ENCODE results near the gene CD2. TPM values are rescaled to one million over a fixed set of nuclear protein-coding genes. Genes with fewer than 3 reads are reported as not detected.

CD2 gene
- total RNA-seq, 1 donor from 2014 or later = not detected

GRCh38 chr1:116710420-116711262 lies 43.6 kb upstream of the CD2 start:
- Mint-ChIP-seq H3K27me3 (peaks cover 11% of the 10 kb centered on the region), H3K4me1 (ENCODE audit: low read depth) (peaks cover 7% of the 10 kb centered on the region), H3K9me3 (ENCODE audit: low read depth) (no peaks in the 10 kb centered on the region), H3K27ac (no peak overlapping the region), H3K4me3 (ENCODE audit: low read depth) (no peak overlapping the region), H3K36me3 (ENCODE audit: insufficient read depth) (no peaks in the 10 kb centered on the region)
- no peak for TF ChIP-seq CTCF (IDR thresholded peaks at IDR 0.05; ENCODE audit: unreplicated experiment)
- no peak for DNase-seq (ENCODE audit: low spot score, unreplicated experiment)

GRCh38 chr1:116711263-116711840 lies 42.9 kb upstream of the CD2 start:
- TF ChIP-seq CTCF (IDR thresholded peaks at IDR 0.05; ENCODE audit: unreplicated experiment) = no peak
- Mint-ChIP-seq H3K36me3 (ENCODE audit: insufficient read depth) (no peaks in the 10 kb centered on the region), H3K9me3 (ENCODE audit: low read depth) (no peaks in the 10 kb centered on the region), H3K27ac (no peak overlapping the region), H3K4me1 (ENCODE audit: low read depth) (peaks cover 7% of the 10 kb centered on the region), H3K27me3 (peaks cover 11% of the 10 kb centered on the region), H3K4me3 (ENCODE audit: low read depth) (no peak overlapping the region)
- no peak for DNase-seq (ENCODE audit: low spot score, unreplicated experiment)

GRCh38 chr1:116712510-116712909 lies 41.7 kb upstream of the CD2 start:
- no peak overlapping the region for H3K4me3 Mint-ChIP-seq (ENCODE audit: low read depth)
- no peak for DNase-seq (ENCODE audit: low spot score, unreplicated experiment)
- H3K36me3 Mint-ChIP-seq (ENCODE audit: insufficient read depth) = no peaks in the 10 kb centered on the region
- no peak for TF ChIP-seq CTCF (IDR thresholded peaks at IDR 0.05; ENCODE audit: unreplicated experiment)
- peaks cover 11% of the 10 kb centered on the region for H3K27me3 Mint-ChIP-seq
- peaks cover 7% of the 10 kb centered on the region for H3K4me1 Mint-ChIP-seq (ENCODE audit: low read depth)
- no peaks in the 10 kb centered on the region for H3K9me3 Mint-ChIP-seq (ENCODE audit: low read depth)
- H3K27ac Mint-ChIP-seq = no peak overlapping the region

- peaks cover under 1% of the 10 kb centered on the region for H3K27me3 Mint-ChIP-seq
- H3K4me3 Mint-ChIP-seq (ENCODE audit: low read depth) = no peak overlapping the region
- H3K27ac Mint-ChIP-seq = no peak overlapping the region
- H3K4me1 Mint-ChIP-seq (ENCODE audit: low read depth) = peaks cover 7% of the 10 kb centered on the region
- no peaks in the 10 kb centered on the region for H3K36me3 Mint-ChIP-seq (ENCODE audit: insufficient read depth)
- no peaks in the 10 kb centered on the region for H3K9me3 Mint-ChIP-seq (ENCODE audit: low read depth)
- TF ChIP-seq CTCF (IDR thresholded peaks at IDR 0.05; ENCODE audit: unreplicated experiment) = no peak
- no peak for DNase-seq (ENCODE audit: low spot score, unreplicated experiment)
Observed at GRCh38 chr1:116713474-116713873, 40.8 kb upstream of the CD2 start.

GRCh38 chr1:116716391-116716790 lies 37.8 kb upstream of the CD2 start:
- H3K4me1 Mint-ChIP-seq (ENCODE audit: low read depth) = no peaks in the 10 kb centered on the region
- DNase-seq (ENCODE audit: low spot score, unreplicated experiment) = no peak
- H3K4me3 Mint-ChIP-seq (ENCODE audit: low read depth) = no peak overlapping the region
- H3K27ac Mint-ChIP-seq = no peak overlapping the region
- no peaks in the 10 kb centered on the region for H3K36me3 Mint-ChIP-seq (ENCODE audit: insufficient read depth)
- TF ChIP-seq CTCF (IDR thresholded peaks at IDR 0.05; ENCODE audit: unreplicated experiment) = no peak
- H3K9me3 Mint-ChIP-seq (ENCODE audit: low read depth) = no peaks in the 10 kb centered on the region
- no peaks in the 10 kb centered on the region for H3K27me3 Mint-ChIP-seq

Data from progenitor cell of endocrine pancreas (in vitro differentiated cells).